Hepatocyte (in vitro differentiated cells): Measurements from ENCODE around the gene SRRM2.

Experiments used
- EZH2 ChIP-seq: fragments of 200-600 bp; sonication (generic); IDR thresholded peaks from 2 replicates; pipeline ENCODE4 v1.6.1; 2016; ENCODE audit warnings: antibody characterized with exemption, mild to moderate bottlenecking, borderline replicate concordance
- EZH2phosphoT487 ChIP-seq: fragments of 200-600 bp; sonication (generic); IDR thresholded peaks from one replicate; pipeline ENCODE4 v1.6.1; 2018; ENCODE audit warnings: antibody characterized with exemption, mild to moderate bottlenecking, low read depth, moderate library complexity; ENCODE audit not compliant: unreplicated experiment, severe bottlenecking
- TF ChIP-seq, protein P1 (sequence below): fragments of 200-600 bp; sonication (generic); IDR thresholded peaks from 2 replicates; pipeline ENCODE4 v1.5.1; 2016; ENCODE audit warnings: antibody characterized with exemption, mild to moderate bottlenecking; ENCODE audit not compliant: poor library complexity

DNA sequence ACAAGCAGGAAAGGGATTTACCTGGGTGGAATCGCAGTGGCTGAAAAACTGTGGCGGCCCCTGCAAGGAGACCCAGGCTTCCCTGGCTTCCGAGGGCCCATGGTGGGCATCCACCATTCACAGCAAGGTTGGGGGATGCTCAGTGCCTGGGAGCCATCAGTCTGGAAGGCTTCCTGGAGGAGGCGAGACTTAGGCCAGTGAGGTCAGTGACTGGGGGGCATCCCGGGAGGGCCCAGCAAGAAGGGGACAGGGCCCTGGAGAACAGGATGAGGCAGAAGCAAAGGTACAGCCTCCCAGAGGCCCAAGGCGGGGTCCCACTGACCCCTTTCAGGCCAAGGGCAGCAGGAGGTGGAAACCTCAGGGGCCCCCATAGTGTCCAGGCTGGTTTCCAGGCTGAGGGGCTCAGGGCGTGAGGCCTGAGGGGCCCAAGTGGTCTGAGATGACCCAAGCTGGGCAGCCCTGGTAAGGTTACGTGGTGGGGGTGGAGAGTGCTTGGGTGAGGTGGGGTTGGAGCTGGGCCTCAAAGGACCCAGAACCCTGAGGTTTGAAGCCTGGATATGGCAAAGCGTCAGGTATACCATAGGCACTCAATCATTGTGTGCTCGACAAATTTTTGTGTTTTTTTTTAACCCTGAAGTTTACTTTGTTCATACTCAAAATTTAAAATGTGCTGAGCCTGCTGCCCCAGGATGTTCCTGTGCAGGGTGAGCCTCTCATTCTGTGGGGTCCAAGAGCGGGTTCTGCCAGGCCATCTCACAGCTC lies 15.8 kb upstream of the SRRM2 start:
- no peak for TF ChIP-seq EZH2phosphoT487
- TF ChIP-seq, protein P1, sequence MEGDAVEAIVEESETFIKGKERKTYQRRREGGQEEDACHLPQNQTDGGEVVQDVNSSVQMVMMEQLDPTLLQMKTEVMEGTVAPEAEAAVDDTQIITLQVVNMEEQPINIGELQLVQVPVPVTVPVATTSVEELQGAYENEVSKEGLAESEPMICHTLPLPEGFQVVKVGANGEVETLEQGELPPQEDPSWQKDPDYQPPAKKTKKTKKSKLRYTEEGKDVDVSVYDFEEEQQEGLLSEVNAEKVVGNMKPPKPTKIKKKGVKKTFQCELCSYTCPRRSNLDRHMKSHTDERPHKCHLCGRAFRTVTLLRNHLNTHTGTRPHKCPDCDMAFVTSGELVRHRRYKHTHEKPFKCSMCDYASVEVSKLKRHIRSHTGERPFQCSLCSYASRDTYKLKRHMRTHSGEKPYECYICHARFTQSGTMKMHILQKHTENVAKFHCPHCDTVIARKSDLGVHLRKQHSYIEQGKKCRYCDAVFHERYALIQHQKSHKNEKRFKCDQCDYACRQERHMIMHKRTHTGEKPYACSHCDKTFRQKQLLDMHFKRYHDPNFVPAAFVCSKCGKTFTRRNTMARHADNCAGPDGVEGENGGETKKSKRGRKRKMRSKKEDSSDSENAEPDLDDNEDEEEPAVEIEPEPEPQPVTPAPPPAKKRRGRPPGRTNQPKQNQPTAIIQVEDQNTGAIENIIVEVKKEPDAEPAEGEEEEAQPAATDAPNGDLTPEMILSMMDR: no peak
- TF ChIP-seq EZH2: no peak
